ENCODE measurements around the gene GXYLT2.

GXYLT2 gene

DNA sequence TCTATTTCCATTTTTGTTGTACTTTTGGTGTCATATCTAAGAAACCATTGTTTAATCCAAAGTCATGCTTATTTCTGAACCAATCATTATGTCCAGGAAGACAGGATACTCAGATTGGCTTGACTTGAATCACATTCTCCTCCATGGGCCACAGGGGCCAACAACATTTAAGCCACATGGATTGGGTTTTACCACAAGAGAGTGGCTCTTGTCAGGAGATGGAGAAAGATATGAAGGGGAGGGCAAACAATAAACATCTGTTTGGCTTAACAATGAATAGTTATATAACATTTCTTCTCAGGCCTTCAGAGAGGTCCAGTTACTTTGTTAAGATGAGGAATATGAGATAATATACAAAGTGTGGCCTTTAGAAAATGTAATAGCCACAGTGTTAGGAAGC lies 44.6 kb downstream of the GXYLT2 start:
- DNase-seq (ENCODE audit: low spot score) = no peak

DNA sequence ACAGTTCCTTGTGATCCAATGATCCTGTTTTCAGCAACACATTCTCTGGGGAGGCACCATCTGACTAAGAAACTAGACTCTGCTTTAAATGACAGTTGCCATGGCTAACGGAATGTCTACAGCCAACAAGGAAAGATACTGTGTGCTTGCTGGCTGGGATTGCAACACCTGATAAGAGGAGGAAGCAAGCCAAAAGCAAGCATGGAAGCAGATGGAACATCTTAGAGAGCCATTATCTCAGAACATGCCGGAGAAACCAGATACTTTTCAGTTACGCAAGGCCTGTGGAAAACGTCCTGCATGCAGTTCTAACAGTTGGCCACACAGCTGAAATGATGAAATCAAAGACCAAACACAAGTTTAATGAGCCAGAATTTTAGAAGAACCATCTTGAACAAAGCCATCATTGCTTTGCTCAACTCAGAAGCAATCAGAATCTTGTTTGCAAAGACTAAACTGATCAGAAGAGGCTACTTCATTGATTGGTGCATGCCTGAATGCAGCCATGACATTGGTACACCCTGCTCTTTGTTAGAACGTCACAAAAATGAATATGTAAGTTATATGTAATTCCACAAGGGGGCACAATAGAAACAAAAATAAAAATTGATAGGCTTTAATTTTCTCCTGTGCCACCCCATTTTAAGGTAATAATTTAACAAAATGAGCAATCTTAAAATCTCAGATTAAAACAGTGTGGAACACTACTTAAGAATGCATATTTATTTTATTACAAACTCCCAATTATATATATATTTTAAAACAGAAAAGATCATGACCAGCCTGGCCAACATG lies 50.8 kb downstream of the GXYLT2 start:
- DNase-seq (ENCODE audit: low spot score) = peak; percentile 54

DNA sequence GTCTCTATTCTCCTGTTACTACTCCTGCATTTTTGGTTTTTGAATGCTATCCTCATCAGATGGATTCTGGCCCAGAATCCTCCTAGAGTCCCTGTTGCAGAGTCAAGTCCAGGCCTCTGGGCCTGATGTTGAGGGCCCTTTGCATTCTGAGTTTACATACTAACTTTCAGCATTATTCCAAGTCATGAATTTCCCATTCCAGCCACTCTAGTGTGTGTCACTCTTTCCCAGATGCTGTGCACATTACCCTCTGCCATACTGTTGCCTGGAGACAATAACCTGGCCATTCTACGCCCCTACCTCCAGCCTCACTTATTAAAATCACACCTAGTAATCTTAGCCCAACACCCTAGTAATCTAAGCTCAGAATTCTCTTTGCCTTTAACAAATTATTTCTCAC lies 53.4 kb downstream of the GXYLT2 start:
- no peak for DNase-seq (ENCODE audit: low spot score)

DNA sequence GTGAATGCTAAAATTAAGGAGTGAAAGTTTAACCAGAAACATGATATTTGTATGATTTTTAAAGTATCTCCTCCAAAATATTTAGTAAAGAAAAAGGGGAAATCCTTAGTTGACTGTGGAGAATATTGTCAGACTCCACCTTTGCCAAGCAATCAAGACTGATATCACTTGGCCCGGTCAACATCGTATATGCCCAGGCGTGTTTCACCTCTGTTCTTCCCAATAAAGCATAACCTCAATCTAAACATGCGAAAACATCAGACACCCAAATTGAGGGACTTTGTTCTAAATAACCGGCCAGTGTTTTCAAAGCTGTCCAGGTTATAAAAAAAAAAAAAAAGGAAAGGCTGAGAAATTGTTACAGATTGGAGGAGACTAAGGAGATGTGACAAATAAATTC lies 54.6 kb downstream of the GXYLT2 start:
- DNase-seq (ENCODE audit: low spot score) = no peak

DNA sequence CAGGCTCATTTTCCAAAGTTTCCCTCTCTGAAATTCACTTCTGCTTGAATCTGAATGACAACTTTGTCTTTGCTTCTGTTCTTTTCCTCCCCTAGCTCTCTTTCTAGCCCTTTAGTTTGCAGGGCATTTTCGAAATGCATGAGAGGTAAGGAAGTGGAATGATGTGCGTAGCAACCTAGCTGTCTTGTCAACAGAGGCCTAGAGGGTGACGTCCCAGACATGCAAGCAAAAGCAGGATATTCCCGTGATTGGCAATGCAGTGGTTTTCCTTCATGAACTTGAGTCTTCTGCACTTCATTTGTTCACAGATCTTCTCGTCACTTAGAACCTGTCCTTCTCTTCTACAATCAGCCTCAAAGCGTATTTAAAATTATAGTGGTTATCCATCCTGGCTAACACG lies 56.9 kb downstream of the GXYLT2 start:
- no peak for DNase-seq (ENCODE audit: low spot score)

DNA sequence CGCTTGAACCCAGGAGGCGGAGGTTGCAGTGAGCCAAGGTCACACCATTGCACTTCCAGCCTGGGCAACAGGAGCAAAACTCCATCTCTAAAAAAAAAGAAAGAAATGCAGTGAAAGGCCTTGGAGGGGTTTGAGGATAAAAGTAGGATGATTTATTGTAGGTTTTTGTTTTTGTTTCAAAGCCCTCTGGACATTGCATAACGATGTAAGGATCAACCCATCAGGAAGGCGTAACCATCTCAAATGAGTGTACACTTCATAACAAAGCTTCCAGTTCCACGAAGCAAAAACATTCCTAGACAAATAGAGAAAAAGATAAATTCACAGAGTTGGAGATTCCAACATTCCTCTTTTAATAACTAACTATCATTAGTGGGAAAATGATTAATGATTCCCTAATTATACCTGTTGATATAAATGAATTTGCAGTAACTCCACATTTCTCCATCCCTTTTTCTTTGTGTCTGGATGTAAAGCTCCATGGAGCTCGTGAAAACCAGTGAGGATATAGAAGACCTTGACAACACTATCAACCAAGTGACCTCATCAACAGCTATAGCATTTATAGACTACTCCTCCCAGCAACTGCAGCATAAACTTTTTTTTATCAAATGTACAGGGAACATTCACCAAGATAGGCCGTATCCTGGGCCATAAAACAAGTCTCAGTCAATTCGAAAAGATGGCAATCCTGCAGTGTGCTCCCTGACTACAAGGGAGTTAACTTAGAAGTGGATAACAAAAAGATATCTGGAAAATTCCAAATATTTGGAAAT lies 60.1 kb downstream of the GXYLT2 start:
- no peak for DNase-seq (ENCODE audit: low spot score)

DNA sequence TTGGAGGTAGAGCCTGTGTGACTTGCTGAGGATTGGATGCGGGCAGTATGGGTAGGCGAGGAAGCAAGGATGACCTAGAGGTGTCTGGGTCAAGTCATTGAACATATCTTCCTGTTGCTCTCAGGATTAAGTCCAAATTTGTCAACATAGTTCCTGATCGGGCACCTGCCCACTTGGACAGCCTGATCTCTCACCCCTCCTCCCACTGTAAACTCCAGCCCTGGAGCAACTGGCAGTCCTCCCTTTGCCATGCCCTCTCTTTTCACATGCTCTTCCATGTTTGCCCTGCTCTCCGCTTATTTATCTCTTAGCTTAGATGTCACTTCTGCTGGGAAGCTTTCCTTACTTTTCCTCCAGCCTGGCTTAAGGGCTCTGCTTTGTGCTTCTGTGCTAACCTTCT lies 61.2 kb downstream of the GXYLT2 start:
- DNase-seq (ENCODE audit: low spot score) = no peak

DNA sequence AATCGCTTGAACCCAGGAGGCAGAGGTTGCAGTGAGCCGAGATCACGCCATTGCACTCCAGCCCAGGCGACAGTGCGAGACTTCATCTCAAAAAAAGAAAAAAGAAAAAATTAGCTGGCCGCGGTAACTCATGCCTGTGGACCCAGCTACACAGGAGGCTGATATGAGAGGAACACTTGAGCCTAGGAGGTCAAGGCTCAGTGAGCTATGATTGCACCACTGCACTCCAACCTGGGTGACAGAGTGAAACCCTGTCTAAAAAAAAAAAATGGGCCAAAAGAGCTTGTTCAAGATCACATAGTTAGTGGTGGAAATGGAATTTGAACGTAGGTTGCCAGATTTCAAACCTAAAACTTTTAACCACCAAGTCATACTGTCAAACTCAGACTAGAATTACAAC lies 62.5 kb downstream of the GXYLT2 start:
- DNase-seq (ENCODE audit: low spot score) = no peak

DNA sequence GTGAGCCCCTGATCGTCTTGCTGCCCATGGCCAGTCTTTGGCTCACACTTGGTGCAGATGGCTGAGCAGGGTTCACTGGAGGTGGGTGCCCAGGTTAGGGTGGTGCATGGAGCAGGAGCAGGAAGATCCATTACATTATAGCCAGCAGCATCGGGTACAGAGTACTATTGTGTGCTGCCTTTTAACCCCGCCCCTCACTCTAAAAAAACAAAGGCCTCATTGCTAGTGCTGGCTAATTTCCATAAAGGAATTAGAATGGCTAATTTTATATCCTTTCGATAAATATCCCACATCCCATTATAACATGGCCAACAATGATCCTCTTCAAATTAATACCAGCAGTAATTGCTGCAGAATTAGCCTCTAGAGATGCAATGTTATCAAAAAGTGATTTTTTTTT lies 63.0 kb downstream of the GXYLT2 start:
- no peak for DNase-seq (ENCODE audit: low spot score)

DNA sequence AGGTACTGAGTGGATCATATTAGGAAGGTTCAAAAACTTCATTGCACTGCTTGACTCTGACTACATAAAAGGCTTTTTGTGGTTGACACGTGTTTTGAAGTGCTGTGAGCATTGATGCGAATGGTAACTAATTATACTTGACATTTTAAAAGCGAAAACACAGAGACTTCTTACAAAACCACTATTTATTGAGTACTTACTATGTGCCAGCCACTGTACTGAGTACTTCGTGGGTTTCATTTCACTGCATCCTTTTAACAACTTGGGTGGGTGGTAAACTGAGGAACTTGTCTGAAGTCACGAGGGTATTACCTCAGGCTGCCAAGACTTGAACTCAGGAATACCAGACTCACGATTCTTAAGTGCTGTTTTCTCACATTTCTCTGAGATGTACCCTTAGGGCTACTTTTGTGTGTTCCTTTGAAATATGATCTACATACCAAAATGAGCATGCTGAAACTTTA lies 63.4 kb downstream of the GXYLT2 start:
- no peak for DNase-seq (ENCODE audit: low spot score)

DNA sequence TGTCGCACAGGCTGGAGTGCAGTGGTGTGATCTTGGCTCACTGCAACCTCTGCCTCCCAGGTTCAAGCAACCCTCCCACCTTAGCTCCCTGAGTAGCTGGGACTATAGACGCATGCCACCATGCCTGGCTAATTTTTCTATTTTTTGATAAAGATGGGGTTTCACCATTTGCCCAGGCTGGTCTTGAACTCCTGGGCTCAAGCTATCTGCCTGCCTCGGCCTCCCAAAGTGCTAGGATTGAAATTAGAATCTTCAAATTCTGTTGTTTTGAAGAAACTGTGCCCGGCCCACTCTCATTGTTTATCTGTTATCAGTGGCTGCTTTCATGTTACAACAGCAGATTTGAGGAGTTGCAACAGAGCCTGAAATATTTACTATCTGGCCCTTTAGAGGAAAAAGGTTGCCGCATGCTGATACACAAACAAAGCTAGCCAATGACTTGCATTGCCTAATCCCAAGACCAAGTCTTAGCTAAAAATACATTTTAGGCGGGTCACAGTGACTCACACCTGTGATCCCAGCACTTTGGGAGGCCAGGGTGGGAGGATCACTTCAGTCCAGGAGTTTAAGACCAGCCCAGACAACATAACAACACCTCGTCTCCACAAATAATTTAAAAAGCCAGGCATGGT lies 65.6 kb downstream of the GXYLT2 start:
- no peak for DNase-seq (ENCODE audit: low spot score)

DNA sequence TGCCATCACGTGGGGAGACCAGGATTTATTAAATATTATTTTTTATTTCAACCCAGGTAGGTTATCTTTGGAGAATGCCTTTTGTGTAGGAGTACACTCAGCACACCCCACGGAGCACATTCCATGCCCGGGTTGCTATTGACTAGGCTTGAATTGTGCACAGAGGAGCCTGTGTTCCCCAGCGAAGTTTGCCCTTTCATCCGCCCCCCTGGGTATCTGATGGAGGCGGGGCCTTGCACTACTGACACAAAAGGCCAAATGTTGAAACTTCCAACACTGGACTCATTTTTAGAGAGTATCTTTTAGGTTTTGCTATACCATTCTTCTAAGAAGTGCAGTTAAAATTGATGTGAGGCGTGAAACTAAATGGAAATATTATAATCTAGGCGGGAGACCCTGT lies 69.5 kb downstream of the GXYLT2 start:
- DNase-seq (ENCODE audit: low spot score) = no peak

DNA sequence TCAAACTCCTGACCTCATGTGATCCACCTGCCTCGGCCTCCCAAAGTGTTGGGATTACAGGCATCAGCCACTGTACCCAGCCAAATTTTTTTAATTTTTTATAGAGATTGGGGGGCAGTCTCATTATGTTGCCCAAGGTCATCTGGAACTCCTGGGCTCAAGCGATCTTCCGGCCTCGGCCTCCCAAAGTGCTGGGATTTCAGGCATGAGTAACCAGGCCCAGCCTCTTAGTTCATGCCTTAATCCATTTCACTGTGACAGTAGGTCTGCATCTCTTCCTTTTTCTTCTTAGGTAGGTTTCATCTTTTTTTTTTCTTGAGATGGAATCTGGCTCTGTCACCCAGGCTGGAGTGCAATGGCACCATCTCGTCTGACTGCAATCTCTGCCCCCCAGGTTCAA lies 71.5 kb downstream of the GXYLT2 start:
- no peak for DNase-seq (ENCODE audit: low spot score)

DNA sequence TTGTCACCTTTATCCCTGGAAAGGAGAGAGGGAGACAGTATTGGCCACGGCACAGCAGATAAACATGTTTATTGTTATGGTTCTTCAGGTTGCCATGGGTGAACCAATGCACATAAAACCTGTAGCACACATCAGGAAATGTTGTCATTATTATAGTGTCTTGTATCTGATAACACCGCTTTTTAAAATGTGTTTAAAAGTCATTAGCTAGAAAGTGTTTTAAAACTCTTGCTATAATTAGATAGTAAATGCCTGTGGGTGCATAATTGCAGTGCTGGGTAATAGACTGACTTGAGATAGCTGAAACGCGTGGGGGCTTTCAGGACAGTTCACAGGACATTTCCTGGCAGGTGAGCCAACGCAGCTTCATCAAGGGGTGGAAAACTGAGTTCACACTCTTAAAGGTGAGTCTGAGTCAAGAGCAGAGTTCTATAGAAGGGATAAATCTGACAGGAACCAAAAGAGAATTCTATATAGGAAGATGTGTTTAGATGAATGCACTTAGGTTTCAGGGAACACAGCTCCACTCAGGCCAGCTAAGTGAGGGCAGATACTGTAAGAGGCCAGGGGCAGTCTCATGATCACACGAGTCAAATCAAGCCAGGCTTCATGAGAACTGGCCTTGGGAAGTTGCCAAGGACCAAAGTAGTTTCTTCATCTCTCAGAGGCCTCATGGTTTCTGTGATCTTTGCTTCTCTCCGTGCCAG lies 73.1 kb downstream of the GXYLT2 start:
- DNase-seq (ENCODE audit: low spot score) = peak; percentile 24

DNA sequence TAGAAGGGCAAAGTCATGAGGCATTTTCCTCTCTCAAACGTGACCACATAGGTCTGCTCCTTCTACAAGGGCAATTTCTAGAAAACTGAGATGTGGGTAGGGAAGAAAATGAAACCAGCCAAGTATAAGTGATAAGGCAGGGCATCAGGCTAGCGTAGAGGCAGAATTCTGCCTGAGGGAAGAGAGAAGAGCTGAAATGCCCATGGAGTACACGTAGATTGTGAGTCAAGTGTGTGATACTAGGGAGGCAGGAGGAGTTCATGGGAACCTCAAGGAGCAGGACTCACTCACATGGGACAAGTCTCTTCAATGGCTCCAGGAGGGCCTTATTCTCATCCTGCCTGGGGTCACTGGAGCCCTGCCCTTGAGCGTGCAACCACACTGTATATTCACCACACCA lies 73.9 kb downstream of the GXYLT2 start:
- DNase-seq (ENCODE audit: low spot score) = no peak

DNA sequence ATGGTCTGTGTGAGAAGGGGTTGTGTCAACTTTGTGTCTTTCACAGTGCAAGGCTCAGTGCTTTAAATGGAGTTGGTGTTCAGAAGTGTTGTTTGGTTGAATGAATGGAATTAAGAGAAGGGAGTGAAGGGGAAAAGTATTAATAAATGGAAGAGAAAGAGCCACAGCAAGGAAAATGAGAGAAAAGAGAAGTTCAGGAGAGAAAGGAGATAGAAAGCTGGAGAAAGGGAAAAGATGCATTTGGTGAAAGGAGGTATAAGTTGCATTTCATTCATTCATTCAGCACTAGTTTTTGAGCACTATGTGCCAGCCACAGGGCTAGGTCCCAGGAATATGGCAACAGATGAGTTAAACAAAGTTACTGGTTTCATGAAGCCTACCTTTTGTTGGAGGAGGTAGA lies 74.5 kb downstream of the GXYLT2 start:
- no peak for DNase-seq (ENCODE audit: low spot score)

DNA sequence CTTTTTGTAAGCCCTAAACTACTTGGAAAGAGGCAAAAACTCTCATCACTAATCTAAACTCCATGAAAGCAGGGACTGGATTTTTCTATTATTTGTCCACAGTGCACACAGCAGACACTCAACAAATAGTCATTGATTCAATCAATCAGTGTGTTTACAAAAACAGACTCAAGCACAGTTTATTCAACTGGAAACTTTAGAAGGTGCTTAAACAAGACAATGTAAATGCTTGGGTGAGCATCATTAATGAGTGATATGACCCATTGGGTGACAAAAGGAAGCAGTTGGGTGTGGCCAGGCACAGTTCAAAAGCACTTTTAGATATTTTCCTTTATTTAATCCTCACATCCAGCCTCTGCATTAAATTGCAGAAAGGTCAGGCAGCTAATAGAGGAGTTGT lies 76.8 kb downstream of the GXYLT2 start:
- DNase-seq (ENCODE audit: low spot score) = no peak

DNA sequence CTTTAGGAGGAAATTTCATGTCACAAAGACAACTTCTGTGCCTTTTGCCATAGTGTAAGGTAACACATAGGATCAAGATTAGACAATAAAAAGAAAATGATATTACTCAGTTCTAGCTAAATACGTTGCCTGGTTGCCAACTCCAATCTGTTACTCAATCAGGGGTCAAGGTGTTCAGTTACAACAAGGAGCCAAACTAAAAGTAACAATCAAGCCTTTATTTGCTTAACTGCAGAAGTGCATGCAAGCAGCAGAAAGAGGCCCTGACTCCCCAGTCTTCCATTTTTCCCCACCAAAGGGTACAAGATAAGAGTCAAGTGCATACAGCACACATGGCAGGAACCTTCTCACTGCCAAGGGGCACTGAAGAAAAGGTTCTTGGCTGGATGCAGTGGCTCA lies 80.4 kb downstream of the GXYLT2 start:
- no peak for DNase-seq (ENCODE audit: low spot score)

DNA sequence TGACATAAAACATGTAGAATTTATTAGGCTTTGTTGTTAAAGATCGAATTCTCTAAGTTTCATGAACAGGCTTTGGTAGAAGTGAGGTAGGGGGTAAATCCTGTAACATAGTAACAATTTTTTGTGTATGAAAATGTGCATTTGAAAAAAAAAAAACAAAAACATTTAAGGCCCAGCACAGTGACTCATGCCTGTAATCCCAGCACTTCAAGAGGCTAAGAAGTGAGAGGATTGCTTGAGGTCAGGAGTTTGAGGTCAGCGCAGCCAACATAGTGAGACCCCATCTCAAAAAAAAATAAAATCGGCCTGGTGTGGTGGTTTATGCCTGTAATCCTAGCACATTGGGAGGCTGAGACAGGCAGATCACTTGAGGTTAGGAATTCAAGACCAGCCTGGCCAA lies 81.9 kb downstream of the GXYLT2 start:
- DNase-seq (ENCODE audit: low spot score) = no peak

DNA sequence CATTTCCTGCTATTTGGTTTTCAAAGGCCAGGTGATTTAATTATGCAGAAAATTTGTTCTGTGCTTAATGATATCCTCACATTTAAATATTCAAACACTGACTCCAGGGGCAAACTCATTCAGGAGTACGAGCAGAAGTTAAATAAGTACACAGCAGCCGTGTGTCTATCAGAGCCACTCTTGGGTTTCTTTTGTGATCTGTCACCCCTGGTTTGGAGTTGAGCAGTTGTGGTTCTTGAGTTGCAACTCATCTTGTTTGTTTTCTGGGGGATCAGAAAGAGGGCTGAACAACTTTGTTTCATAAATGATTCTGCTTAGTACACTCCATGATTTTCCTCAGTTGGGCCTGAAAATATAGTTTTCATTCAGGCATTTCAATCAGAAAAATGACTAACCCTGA lies 83.1 kb downstream of the GXYLT2 start:
- no peak for DNase-seq (ENCODE audit: low spot score)

DNA sequence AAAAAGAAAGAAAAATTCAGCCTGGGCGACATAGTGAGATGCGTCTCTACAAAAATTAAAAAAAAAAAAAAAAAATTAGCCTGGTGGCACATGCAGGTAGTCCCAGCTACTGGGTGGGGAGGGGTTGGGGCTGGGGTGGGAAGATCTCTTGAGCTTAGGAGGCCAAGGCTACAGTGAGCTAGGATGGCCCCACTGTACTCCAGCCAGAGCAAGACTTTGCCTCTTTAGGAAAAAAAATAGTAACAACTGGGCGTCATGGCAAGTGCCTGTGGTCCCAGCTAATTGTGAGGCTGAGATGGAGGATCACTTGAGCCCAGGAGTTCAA lies 84.8 kb downstream of the GXYLT2 start:
- no peak for DNase-seq (ENCODE audit: low spot score)

DNA sequence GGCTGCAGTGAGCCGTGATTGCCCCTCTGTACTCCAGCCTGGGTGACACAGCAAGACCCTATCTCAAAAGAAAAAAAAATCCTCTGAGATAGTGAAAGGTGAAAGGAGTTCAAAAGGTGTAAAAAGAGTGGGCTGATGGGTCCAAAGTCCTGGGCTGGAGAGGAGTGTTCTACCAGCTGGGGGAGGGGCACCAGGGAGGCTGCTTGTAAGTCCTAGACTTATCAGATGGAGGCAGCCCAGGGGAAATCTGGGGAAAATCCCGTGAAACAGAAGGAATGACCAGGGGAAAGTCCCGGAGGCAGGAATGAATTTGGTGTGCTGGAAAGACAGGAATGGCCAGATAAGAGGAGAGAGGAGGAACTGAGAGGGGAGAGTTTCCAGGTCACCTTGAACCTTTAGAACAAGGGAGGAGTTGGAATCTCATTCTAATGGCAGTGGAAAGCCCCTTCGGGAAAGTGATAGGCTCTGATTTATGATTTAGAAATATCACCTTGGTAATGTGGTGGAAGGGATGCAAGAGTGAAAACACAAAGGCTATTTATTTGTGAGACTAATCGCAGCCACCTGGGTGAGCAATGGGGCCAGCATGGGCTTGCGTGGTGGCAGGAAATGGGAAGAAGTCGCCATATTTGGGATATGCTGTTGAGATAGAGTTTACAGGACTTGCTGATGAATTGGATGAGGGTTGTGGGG lies 85.3 kb downstream of the GXYLT2 start:
- no peak for DNase-seq (ENCODE audit: low spot score)
